ENCODE measurements around the gene CFHR4.

DNA sequence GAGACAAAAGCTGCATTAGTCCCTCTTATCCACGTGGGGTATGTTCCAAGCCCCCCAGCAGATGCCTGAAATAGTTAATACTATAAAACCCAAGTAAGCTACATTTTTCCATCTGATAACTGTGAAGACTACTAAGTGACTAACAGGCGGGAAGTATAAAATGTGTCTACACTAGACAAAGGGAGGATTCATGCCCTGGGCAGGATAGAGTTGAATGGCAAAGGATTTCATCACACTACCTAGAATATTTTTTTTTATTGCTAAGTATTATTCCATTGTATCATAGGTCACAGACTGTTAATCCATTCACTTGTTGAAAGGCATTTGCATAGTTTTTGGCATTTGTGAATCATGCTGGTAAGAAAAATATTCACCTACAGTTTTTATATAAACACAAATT, 26.4 kb upstream of the CFHR4 start:
- TF ChIP-seq, protein P1, sequence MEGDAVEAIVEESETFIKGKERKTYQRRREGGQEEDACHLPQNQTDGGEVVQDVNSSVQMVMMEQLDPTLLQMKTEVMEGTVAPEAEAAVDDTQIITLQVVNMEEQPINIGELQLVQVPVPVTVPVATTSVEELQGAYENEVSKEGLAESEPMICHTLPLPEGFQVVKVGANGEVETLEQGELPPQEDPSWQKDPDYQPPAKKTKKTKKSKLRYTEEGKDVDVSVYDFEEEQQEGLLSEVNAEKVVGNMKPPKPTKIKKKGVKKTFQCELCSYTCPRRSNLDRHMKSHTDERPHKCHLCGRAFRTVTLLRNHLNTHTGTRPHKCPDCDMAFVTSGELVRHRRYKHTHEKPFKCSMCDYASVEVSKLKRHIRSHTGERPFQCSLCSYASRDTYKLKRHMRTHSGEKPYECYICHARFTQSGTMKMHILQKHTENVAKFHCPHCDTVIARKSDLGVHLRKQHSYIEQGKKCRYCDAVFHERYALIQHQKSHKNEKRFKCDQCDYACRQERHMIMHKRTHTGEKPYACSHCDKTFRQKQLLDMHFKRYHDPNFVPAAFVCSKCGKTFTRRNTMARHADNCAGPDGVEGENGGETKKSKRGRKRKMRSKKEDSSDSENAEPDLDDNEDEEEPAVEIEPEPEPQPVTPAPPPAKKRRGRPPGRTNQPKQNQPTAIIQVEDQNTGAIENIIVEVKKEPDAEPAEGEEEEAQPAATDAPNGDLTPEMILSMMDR (IDR thresholded peaks at IDR 0.05 in 8 of 11, conservative IDR thresholded peaks at IDR 0.05 in 3 of 11) = no peak
- TF ChIP-seq POLR2A (IDR thresholded peaks at IDR 0.05) = no peak

Measured in spleen (tissue), 7 donors.